ENCODE data around the gene NOG. TPM values are rescaled to one million over a fixed set of nuclear protein-coding genes. Genes with fewer than 3 reads are reported as not detected.

Gene NOG
- total RNA-seq, 2 experiments from 2014 or later, result 0.12 TPM; not detected in 1

DNA sequence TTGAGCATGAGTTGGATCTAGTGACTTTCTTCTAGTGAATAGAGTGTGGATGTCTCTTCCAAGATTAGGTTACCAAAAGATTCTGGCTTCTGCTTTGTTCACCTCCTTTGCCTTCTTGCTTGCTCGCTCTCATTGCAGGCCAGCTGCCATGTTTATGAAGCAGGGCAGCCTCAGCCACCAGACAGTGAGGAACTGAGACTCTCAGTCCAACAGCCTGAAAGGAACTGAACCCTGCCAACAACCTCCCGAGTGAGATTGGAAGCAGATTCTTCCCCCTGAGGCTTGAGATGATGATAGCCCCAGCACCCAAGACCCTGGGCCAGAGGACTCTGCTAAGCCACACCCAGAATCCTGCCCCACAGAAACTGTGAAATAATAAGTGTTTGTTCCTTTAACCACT is 48.4 kb downstream of the NOG start:
- intact Hi-C loops (cut with micrococcal nuclease), result no loop called here
- DNase-seq, result no peak
- H3K36me3 Mint-ChIP-seq, result no peaks in the 10 kb centered on the region
- H3K9me3 Mint-ChIP-seq, result no peaks in the 10 kb centered on the region
- H3K4me1 Mint-ChIP-seq (ENCODE audit: low read depth), result no peaks in the 10 kb centered on the region
- no peak overlapping the region for H3K4me3 Mint-ChIP-seq
- CTCF ChIA-PET, result no interaction called here
- POLR2A ChIA-PET, result no interaction called here
- H3K27ac Mint-ChIP-seq, result no peak overlapping the region
- H3K27me3 Mint-ChIP-seq, result peaks cover 12% of the 10 kb centered on the region

DNA sequence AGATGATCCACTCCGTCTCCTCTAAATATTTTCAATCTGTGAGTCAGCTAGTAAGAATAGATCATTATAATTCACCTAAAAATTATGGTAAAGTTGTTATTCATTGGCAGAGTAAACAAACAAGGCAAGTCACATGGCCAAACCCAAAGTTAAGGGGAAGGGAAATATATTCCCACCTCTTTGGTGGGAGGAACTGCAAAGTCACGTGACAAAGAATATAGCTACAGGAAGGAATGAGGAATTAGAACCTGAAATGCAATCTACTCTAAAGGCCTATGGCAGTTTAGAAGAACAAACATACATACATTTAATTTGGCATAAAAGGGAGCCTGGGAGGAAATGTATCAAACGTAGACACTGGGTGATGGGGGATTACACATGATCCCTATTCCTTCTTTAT is 48.9 kb downstream of the NOG start:
- peaks cover 7% of the 10 kb centered on the region for H3K27me3 Mint-ChIP-seq
- no peak overlapping the region for H3K4me3 Mint-ChIP-seq
- ChIA-PET CTCF (interaction anchor here (1.1 to 2.7 kb wide), 2 partner anchors 12 to 73 kb away, joined by 3 to 8 read pairs; no protein-coding TSS in a partner anchor), POLR2A (no interaction called here)
- H3K9me3 Mint-ChIP-seq, result no peaks in the 10 kb centered on the region
- DNase-seq, result no peak
- H3K4me1 Mint-ChIP-seq (ENCODE audit: low read depth), result no peaks in the 10 kb centered on the region
- no peak overlapping the region for H3K27ac Mint-ChIP-seq
- intact Hi-C loops (cut with micrococcal nuclease), result no loop called here
- H3K36me3 Mint-ChIP-seq, result no peaks in the 10 kb centered on the region

Other genes with a start within 250 kb of the NOG start
- 1 to 10 TPM; 3.6 to 3.9 TPM for gene C17orf67, start 240.2 kb downstream of the NOG start, total RNA-seq
- gene DGKE, start 240.5 kb downstream of the NOG start, total RNA-seq, result 10 to 100 TPM; 23.3 to 25.6 TPM

Measured in activated CD4-positive, alpha-beta memory T cell treated with anti-CD3 and anti-CD28 coated beads for 36 hours (primary cell).